Measurements from ENCODE around the gene MCRIP2.

DNA sequence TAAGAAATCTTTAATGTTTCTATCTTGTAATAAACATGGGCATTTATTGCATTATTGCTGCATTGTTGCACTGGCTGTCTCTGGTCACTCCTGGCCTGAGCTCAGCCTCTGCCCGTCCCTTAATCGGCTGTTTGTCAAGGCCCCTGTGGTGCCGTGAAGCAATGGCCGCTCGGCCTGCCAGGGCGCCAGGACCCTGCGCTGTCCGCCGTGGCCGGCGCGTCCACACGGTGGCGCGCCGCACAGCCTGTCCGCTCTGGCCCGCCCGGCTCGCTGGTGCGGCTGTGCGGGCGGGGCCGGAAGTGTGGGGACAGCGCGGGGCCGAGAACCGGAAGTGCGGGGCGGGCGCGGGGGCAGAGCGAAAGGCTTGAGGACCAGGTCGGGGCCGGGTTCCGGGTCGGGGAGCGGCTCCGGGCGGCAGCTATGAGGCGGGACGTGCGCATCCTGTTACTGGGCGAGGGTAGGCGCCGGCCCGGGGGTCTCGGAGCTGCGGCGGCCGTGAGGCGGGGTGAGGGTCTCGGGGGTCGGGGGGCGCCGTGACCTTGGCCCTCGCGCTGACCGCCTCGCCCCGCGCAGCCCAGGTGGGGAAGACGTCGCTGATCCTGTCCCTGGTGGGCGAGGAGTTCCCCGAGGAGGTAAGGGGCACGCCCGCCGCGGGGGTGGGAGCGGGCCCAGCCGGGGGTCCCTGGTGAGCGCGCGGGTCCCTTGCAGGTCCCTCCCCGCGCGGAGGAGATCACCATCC lies 26.3 kb downstream of the MCRIP2 start, which contains the start of gene RHOT2:
- TF ChIP-seq, protein P1, sequence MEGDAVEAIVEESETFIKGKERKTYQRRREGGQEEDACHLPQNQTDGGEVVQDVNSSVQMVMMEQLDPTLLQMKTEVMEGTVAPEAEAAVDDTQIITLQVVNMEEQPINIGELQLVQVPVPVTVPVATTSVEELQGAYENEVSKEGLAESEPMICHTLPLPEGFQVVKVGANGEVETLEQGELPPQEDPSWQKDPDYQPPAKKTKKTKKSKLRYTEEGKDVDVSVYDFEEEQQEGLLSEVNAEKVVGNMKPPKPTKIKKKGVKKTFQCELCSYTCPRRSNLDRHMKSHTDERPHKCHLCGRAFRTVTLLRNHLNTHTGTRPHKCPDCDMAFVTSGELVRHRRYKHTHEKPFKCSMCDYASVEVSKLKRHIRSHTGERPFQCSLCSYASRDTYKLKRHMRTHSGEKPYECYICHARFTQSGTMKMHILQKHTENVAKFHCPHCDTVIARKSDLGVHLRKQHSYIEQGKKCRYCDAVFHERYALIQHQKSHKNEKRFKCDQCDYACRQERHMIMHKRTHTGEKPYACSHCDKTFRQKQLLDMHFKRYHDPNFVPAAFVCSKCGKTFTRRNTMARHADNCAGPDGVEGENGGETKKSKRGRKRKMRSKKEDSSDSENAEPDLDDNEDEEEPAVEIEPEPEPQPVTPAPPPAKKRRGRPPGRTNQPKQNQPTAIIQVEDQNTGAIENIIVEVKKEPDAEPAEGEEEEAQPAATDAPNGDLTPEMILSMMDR (IDR thresholded peaks at IDR 0.05), result peak; percentile 71 to 98 (median 92)
- peak; percentile 45 to 84 for TF ChIP-seq POLR2A (IDR thresholded peaks at IDR 0.05)
